GM21526 (cell line): ENCODE results near the gene C1QTNF5.

ENCODE experiments used
- ATAC-seq: cut with Tn5 transposase; IDR thresholded peaks from one replicate; pipeline ENCODE4 v1.9.1; 2021; ENCODE audit warnings: moderate library complexity; ENCODE audit not compliant: unreplicated experiment, low FRiP score

C1QTNF5 gene

DNA sequence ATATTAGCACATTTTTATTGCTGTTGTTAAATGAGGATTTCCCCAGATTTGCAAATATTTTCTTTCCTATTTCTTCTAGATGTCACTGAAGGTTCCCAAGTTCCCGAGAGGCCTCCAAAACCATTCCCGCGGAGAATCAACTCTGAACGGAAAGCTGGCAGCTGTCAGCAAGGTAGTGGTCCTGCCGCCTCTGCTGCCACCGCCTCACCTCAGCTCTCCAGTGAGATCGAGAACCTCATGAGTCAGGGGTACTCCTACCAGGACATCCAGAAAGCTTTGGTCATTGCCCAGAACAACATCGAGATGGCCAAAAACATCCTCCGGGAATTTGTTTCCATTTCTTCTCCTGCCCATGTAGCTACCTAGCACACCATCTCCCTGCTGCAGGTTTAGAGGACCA is 41.3 kb downstream of the C1QTNF5 start:
- no peak for ATAC-seq

DNA sequence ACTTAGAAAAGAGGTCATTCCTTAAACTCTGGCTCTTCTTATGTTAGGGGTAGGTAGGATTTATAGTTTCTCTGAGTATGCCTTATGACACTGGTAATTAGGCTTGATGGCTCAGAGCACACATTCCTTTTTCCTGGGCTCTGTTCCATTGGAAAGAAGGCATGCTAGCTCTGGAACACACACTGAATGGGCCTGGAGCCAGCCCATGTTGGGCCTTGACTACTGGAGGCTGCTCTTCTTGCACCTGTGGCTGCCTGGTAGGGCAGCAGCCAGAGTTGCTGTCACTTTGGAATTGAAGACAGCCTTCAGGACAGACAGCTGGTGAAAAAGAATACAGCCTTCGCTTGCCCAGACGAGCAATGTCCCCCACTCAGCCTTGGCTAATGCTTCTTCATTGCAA is 42.0 kb downstream of the C1QTNF5 start:
- no peak for ATAC-seq

DNA sequence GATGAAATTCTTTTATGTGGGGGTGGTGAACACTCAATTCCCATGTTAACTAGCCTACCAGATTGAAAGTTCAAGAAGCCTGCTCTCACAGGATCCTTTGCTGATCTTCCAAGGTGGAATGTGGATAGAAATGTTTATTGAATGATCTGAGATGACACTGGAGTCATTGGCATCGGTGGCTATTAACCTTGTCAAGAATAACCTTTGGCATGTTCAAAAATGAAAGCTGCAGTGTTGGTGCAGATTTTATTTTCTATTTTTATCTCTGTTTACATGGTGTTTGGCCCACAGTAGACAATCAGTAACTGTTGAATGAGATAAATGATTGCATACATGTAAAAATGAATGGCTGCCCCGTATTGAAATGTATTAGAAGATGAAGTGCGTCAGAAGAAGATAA is 42.7 kb downstream of the C1QTNF5 start:
- no peak for ATAC-seq

DNA sequence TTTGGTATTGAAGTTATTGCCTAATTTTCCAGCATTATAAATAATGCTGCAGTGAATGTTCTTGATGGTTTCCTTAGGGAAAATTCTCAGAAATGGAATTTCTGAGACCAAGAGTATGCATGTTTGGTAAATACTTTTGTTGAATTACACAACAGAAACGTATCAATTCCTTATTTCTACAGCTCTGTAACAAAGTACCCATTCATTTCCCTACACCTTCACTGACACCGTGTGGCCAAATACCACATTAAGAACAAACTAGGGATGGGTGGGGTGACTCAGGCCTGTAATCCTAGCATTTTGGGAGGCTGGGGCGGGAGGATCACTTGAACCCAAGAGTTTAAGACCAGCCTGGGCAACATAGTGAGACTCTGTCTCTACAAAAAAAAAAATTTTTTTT is 45.5 kb downstream of the C1QTNF5 start:
- ATAC-seq, result no peak

DNA sequence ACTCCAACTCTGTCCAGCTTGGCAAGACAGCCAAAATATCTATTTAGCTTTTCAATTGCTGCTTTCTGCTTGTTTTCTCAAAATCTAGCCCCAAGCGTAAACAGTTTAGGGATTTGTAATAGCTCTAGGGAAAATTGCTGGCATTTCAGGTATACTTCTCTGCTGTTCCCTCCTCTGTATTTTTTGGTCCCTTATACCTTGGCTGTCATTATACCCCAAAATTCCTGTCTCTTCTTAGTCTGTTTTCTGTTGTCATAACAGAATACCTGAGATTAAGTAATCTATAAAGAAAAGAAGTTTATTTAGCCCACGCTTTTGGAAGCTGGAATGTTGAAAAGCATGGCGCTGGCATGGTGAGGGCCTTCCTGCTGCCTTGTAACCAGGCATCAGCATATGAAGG is 47.2 kb downstream of the C1QTNF5 start:
- no peak for ATAC-seq

DNA sequence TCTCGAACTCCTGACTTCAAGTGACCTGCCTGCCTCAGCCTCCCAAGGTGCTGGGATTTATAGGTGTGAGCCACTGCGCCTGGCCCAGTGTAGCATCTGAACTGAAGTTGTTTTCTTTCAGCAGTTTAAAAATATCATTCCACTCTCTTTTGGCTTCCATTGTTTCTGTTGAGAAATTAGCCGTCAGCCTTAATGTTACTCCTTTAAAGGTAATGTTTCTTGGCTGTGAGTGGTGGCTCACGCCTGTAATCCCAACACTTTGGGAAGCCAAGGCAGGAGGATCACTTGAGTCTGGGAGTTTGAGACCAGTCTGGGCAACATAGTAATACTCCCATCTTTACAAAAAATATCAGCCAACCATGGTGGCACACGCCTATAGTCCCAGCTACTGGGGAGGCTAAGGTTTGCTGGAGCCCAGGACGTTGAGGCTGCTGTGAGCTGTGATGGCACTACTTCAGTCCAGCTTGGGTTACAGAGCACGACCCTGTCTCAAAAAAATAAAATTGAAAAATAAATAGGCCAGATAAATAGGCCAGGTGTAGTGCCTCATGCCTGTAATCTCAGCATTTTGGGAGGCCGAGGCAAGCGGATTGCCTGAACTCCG is 49.7 kb downstream of the C1QTNF5 start:
- no peak for ATAC-seq
